HUES48 (cell line): ENCODE measurements around the gene HCRT.
"Not testable (repeated sequence)": the region's sequence is repeated elsewhere in the genome, so short reads cannot be mapped to it uniquely, and the experiment has no call there.

Experiments
- H3K27ac ChIP-seq: one replicate; pipeline ENCODE4 v1.7.0; 2013; ENCODE audit warnings: low read depth, low read length, inconsistent platforms
- H3K27me3 ChIP-seq: 2 replicates; pipeline ENCODE4 v1.6.1; 2013; ENCODE audit warnings: mild to moderate bottlenecking, low read length; ENCODE audit not compliant: control insufficient read depth, insufficient read depth
- H3K36me3 ChIP-seq: 2 replicates; pipeline ENCODE4 v1.6.1; 2013; ENCODE audit warnings: low read length; ENCODE audit not compliant: control insufficient read depth, insufficient read depth
- H3K4me1 ChIP-seq: 2 replicates; pipeline ENCODE4 v1.6.1; 2013; ENCODE audit warnings: mild to moderate bottlenecking, low read length; ENCODE audit not compliant: control insufficient read depth, insufficient read depth
- H3K4me3 ChIP-seq: 2 replicates; pipeline ENCODE4 v1.5.1; 2013; ENCODE audit warnings: mild to moderate bottlenecking, low read depth, low read length
- H3K9ac ChIP-seq: 2 replicates; pipeline ENCODE4 v1.6.1; 2013; ENCODE audit warnings: mild to moderate bottlenecking, low read depth, low read length, moderate library complexity
- H3K9me3 ChIP-seq: 2 replicates; pipeline ENCODE4 v1.6.1; 2013; ENCODE audit warnings: low read length; ENCODE audit not compliant: control insufficient read depth, insufficient read depth

The HCRT gene

GRCh38 chr17:42184713-42185620 is at the start of gene HCRT:
Gene HCRT (minus strand): TSS chr17:42185452. CDS start chr17:42185365, 87 bp downstream.
- no peaks in the 10 kb centered on the region for H3K9me3 ChIP-seq
- no peak within 1 kb of the TSS for H3K27ac ChIP-seq
- H3K4me3 ChIP-seq: no peak within 1 kb of the TSS; the same call in 1 of the 2 replicates
- peaks cover 2% of the 10 kb centered on the region; the same call in 1 of the 2 replicates for H3K4me1 ChIP-seq
- no peaks in the 10 kb centered on the region for H3K36me3 ChIP-seq
- peaks cover 55% of the 10 kb centered on the region for H3K27me3 ChIP-seq
- no peak within 1 kb of the TSS for H3K9ac ChIP-seq

- H3K27me3 ChIP-seq: no peaks in the 10 kb centered on the region
- H3K36me3 ChIP-seq: 0 out of 2 replicates have a peak, but pooled peaks cover 2% of the 10 kb centered on the region
- H3K4me1 ChIP-seq: no peaks in the 10 kb centered on the region
- H3K4me3 ChIP-seq: no peak overlapping the region
- H3K27ac ChIP-seq: no peak overlapping the region
- H3K9ac ChIP-seq: no peak overlapping the region
- no peaks in the 10 kb centered on the region for H3K9me3 ChIP-seq
Measured at GRCh38 chr17:42233994-42234393, 48.7 kb upstream of the HCRT start.

GRCh38 chr17:42233156-42233555 is 47.9 kb upstream of the HCRT start:
- H3K9me3 ChIP-seq: no peaks in the 10 kb centered on the region
- 0 out of 2 replicates have a peak, but pooled peaks cover 2% of the 10 kb centered on the region for H3K36me3 ChIP-seq
- H3K27me3 ChIP-seq: no peaks in the 10 kb centered on the region
- H3K27ac ChIP-seq: no peak overlapping the region
- no peak overlapping the region for H3K9ac ChIP-seq
- no peak overlapping the region for H3K4me3 ChIP-seq
- H3K4me1 ChIP-seq: no peaks in the 10 kb centered on the region

- Histone ChIP-seq H3K27me3 (no peaks in the 10 kb centered on the region), H3K9me3 (no peaks in the 10 kb centered on the region), H3K4me3 (no peak overlapping the region), H3K27ac (no peak overlapping the region), H3K36me3 (0 out of 2 replicates have a peak, but pooled peaks cover 5% of the 10 kb centered on the region), H3K9ac (no peak overlapping the region), H3K4me1 (no peaks in the 10 kb centered on the region)
Measured at GRCh38 chr17:42230225-42230624, 45.0 kb upstream of the HCRT start.

GRCh38 chr17:42227849-42228700 is 42.8 kb upstream of the HCRT start:
- H3K36me3 ChIP-seq: peaks cover 18% of the 10 kb centered on the region
- H3K27me3 ChIP-seq: no peaks in the 10 kb centered on the region
- no peak overlapping the region for H3K4me3 ChIP-seq
- H3K4me1 ChIP-seq: no peaks in the 10 kb centered on the region
- no peak overlapping the region for H3K9ac ChIP-seq
- no peaks in the 10 kb centered on the region for H3K9me3 ChIP-seq
- H3K27ac ChIP-seq: no peak overlapping the region

- peaks cover 25% of the 10 kb centered on the region for H3K36me3 ChIP-seq
- H3K4me3 ChIP-seq: no peak overlapping the region
- no peak overlapping the region for H3K9ac ChIP-seq
- H3K9me3 ChIP-seq: no peaks in the 10 kb centered on the region
- H3K27ac ChIP-seq: no peak overlapping the region
- no peaks in the 10 kb centered on the region for H3K4me1 ChIP-seq
- no peaks in the 10 kb centered on the region for H3K27me3 ChIP-seq
Measured at GRCh38 chr17:42225646-42226045, 40.4 kb upstream of the HCRT start.

- H3K9me3 ChIP-seq: no peaks in the 10 kb centered on the region
- H3K4me3 ChIP-seq: no peak overlapping the region
- peaks cover 25% of the 10 kb centered on the region for H3K36me3 ChIP-seq
- H3K27me3 ChIP-seq: no peaks in the 10 kb centered on the region
- H3K27ac ChIP-seq: no peak overlapping the region
- no peak overlapping the region for H3K9ac ChIP-seq
- H3K4me1 ChIP-seq: no peaks in the 10 kb centered on the region
Measured at GRCh38 chr17:42224651-42225050, 39.4 kb upstream of the HCRT start.

GRCh38 chr17:42221886-42222745 is 36.9 kb upstream of the HCRT start:
- Histone ChIP-seq H3K4me3 (no peak overlapping the region), H3K36me3 (peaks cover 38% of the 10 kb centered on the region), H3K27me3 (no peaks in the 10 kb centered on the region), H3K27ac (no peak overlapping the region), H3K9ac (no peak overlapping the region), H3K4me1 (no peaks in the 10 kb centered on the region), H3K9me3 (no peaks in the 10 kb centered on the region)

- peaks cover 56% of the 10 kb centered on the region for H3K36me3 ChIP-seq
Measured at GRCh38 chr17:42219280-42219679, 34.0 kb upstream of the HCRT start.

GRCh38 chr17:42214156-42214555 is 28.9 kb upstream of the HCRT start:
- peaks cover 76% of the 10 kb centered on the region for H3K36me3 ChIP-seq
- H3K9me3 ChIP-seq: no peaks in the 10 kb centered on the region
- H3K27ac ChIP-seq: no peak overlapping the region
- no peak overlapping the region for H3K9ac ChIP-seq
- no peaks in the 10 kb centered on the region for H3K4me1 ChIP-seq
- H3K4me3 ChIP-seq: no peak overlapping the region
- H3K27me3 ChIP-seq: no peaks in the 10 kb centered on the region

More at GRCh38 chr17:42219280-42219679, 34.0 kb upstream of the HCRT start:
- H3K9me3 ChIP-seq, H3K27ac ChIP-seq, H3K4me3 ChIP-seq, H3K4me1 ChIP-seq, H3K27me3 ChIP-seq, H3K9ac ChIP-seq: not testable (repeated sequence)
